Activated naive CD4-positive, alpha-beta T cell treated with anti-CD3 and anti-CD28 coated beads, Interleukin-2, amount 10 ng/mL, durations not matched to agents 7 days and 5 days (primary cell): ENCODE measurements around the gene CCR2.
"Not testable (repeated sequence)": the region's sequence is repeated elsewhere in the genome, so short reads cannot be mapped to it uniquely, and the experiment has no call there.

Experiments used
- CTCF ChIA-PET: fragments of 350-600 bp; sonication (Branson Sonifier 250); formaldehyde crosslinking; loops from one replicate; lab custom pipeline; 2021; ENCODE audit warnings: antibody characterized with exemption; lab: Charles Lee
- DNase-seq: peaks from one replicate; pipeline ENCODE4 v3.0.0-alpha.2; 2020
- H3K27ac Mint-ChIP-seq: one replicate; pipeline ENCODE4 v1.8.0; 2021; ENCODE audit warnings: mild to moderate bottlenecking, moderate library complexity, mixed read lengths
- H3K27me3 Mint-ChIP-seq: one replicate; pipeline ENCODE4 v1.8.0; 2021; ENCODE audit warnings: mild to moderate bottlenecking, mixed read lengths
- H3K36me3 Mint-ChIP-seq: one replicate; pipeline ENCODE4 v1.8.0; 2021; ENCODE audit warnings: mixed read lengths
- H3K4me1 Mint-ChIP-seq: one replicate; pipeline ENCODE4 v1.8.0; 2021; ENCODE audit warnings: mixed read lengths
- H3K4me3 Mint-ChIP-seq: one replicate; pipeline ENCODE4 v1.8.0; 2021; ENCODE audit warnings: mild to moderate bottlenecking, moderate library complexity, mixed read lengths
- H3K9me3 Mint-ChIP-seq: one replicate; pipeline ENCODE4 v1.8.0; 2021; ENCODE audit warnings: mixed read lengths

CCR2 gene

GRCh38 chr3:46393554-46394434 lies 39.9 kb downstream of the CCR2 start:
- Mint-ChIP-seq H3K36me3 (no peaks in the 10 kb centered on the region), H3K27ac (no peak overlapping the region), H3K9me3 (no peaks in the 10 kb centered on the region), H3K4me1 (peaks cover 11% of the 10 kb centered on the region), H3K27me3 (peaks cover 32% of the 10 kb centered on the region), H3K4me3 (no peak overlapping the region)
- peak; percentile 11 for DNase-seq
- CTCF ChIA-PET = no interaction called here

- H3K4me1 Mint-ChIP-seq = peaks cover 11% of the 10 kb centered on the region
- H3K9me3 Mint-ChIP-seq = no peaks in the 10 kb centered on the region
- H3K27me3 Mint-ChIP-seq = peaks cover 32% of the 10 kb centered on the region
- CTCF ChIA-PET = interaction anchor here (1.3 kb wide), 1 partner anchor 12 kb away, joined by 5 read pairs; the partner anchor contains the start of genes CCR5AS and CCRL2
- no peak overlapping the region for H3K4me3 Mint-ChIP-seq
- DNase-seq = peak; percentile 18
- no peaks in the 10 kb centered on the region for H3K36me3 Mint-ChIP-seq
- no peak overlapping the region for H3K27ac Mint-ChIP-seq
Measured at GRCh38 chr3:46395210-46395661, 41.3 kb downstream of the CCR2 start.

- Mint-ChIP-seq H3K4me1 (peaks cover 11% of the 10 kb centered on the region), H3K4me3 (no peak overlapping the region), H3K36me3 (no peaks in the 10 kb centered on the region), H3K27ac (no peak overlapping the region), H3K27me3 (peaks cover 32% of the 10 kb centered on the region), H3K9me3 (no peaks in the 10 kb centered on the region)
- no peak for DNase-seq
- CTCF ChIA-PET = interaction anchor here (1.3 kb wide), 1 partner anchor 11 kb away, joined by 5 read pairs; the partner anchor contains the start of genes CCR5AS and CCRL2
Measured at GRCh38 chr3:46395766-46396530, 42.0 kb downstream of the CCR2 start.

- Mint-ChIP-seq H3K4me1 (peaks cover 11% of the 10 kb centered on the region), H3K36me3 (no peaks in the 10 kb centered on the region), H3K4me3 (no peak overlapping the region), H3K27ac (no peak overlapping the region), H3K9me3 (no peaks in the 10 kb centered on the region), H3K27me3 (peaks cover 32% of the 10 kb centered on the region)
- no peak for DNase-seq
- CTCF ChIA-PET = no interaction called here
Measured at GRCh38 chr3:46397111-46397510, 43.2 kb downstream of the CCR2 start.

GRCh38 chr3:46398186-46398955 lies 44.5 kb downstream of the CCR2 start:
- Mint-ChIP-seq H3K27ac (no peak overlapping the region), H3K27me3 (peaks cover 26% of the 10 kb centered on the region), H3K36me3 (no peaks in the 10 kb centered on the region), H3K4me1 (peaks cover 11% of the 10 kb centered on the region), H3K9me3 (peaks cover 5% of the 10 kb centered on the region), H3K4me3 (no peak overlapping the region)
- DNase-seq = no peak
- CTCF ChIA-PET = interaction anchor here (0.7 kb wide), 1 partner anchor 319 kb away, joined by 3 read pairs; no protein-coding TSS in a partner anchor

GRCh38 chr3:46399098-46399497 lies 45.2 kb downstream of the CCR2 start:
- Mint-ChIP-seq H3K36me3 (no peaks in the 10 kb centered on the region), H3K27ac (no peak overlapping the region), H3K4me1 (peaks cover 11% of the 10 kb centered on the region), H3K4me3 (no peak overlapping the region), H3K27me3 (peaks cover 28% of the 10 kb centered on the region), H3K9me3 (peaks cover 5% of the 10 kb centered on the region)
- CTCF ChIA-PET = interaction anchor here (1.1 kb wide), 1 partner anchor 21 kb away, joined by 3 read pairs; no protein-coding TSS in a partner anchor
- DNase-seq = no peak

- Mint-ChIP-seq H3K4me3 (no peak overlapping the region), H3K36me3 (no peaks in the 10 kb centered on the region), H3K27ac (no peak overlapping the region), H3K9me3 (peaks cover 5% of the 10 kb centered on the region), H3K4me1 (peaks cover 11% of the 10 kb centered on the region), H3K27me3 (peaks cover 27% of the 10 kb centered on the region)
- CTCF ChIA-PET = interaction anchor here (0.6 to 1.1 kb wide), 3 partner anchors 21 to 186 kb away, joined by 3 read pairs; no protein-coding TSS in a partner anchor
- peak; percentile 14 for DNase-seq
Measured at GRCh38 chr3:46399557-46399956, 45.6 kb downstream of the CCR2 start.

- Mint-ChIP-seq H3K4me3 (no peak overlapping the region), H3K4me1 (peaks cover 11% of the 10 kb centered on the region), H3K27me3 (peaks cover 21% of the 10 kb centered on the region), H3K36me3 (no peaks in the 10 kb centered on the region), H3K9me3 (peaks cover 5% of the 10 kb centered on the region), H3K27ac (no peak overlapping the region)
- DNase-seq = peak; percentile 11
- CTCF ChIA-PET = interaction anchor here (0.6 to 1.1 kb wide), 3 partner anchors 22 to 187 kb away, joined by 3 read pairs; no protein-coding TSS in a partner anchor
Measured at GRCh38 chr3:46400000-46400734, 46.3 kb downstream of the CCR2 start.

GRCh38 chr3:46400846-46401245 lies 46.9 kb downstream of the CCR2 start:
- peaks cover 5% of the 10 kb centered on the region for H3K9me3 Mint-ChIP-seq
- H3K4me3 Mint-ChIP-seq = no peak overlapping the region
- peaks cover 21% of the 10 kb centered on the region for H3K27me3 Mint-ChIP-seq
- CTCF ChIA-PET = interaction anchor here (2.3 kb wide), 1 partner anchor 23 kb away, joined by 6 read pairs; no protein-coding TSS in a partner anchor
- no peaks in the 10 kb centered on the region for H3K36me3 Mint-ChIP-seq
- H3K27ac Mint-ChIP-seq = no peak overlapping the region
- peaks cover 18% of the 10 kb centered on the region for H3K4me1 Mint-ChIP-seq
- no peak for DNase-seq

- H3K4me1 Mint-ChIP-seq = peaks cover 17% of the 10 kb centered on the region
- CTCF ChIA-PET = interaction anchor here (2.3 kb wide), 1 partner anchor 24 kb away, joined by 6 read pairs; no protein-coding TSS in a partner anchor
- peaks cover 24% of the 10 kb centered on the region for H3K27me3 Mint-ChIP-seq
- no peak for DNase-seq
- H3K36me3 Mint-ChIP-seq = peaks cover under 1% of the 10 kb centered on the region
- H3K4me3 Mint-ChIP-seq = no peak overlapping the region
- no peak overlapping the region for H3K27ac Mint-ChIP-seq
- H3K9me3 Mint-ChIP-seq = peaks cover 5% of the 10 kb centered on the region
Measured at GRCh38 chr3:46401579-46401978, 47.7 kb downstream of the CCR2 start.

- H3K4me3 Mint-ChIP-seq, H3K9me3 Mint-ChIP-seq, H3K36me3 Mint-ChIP-seq, DNase-seq, H3K27ac Mint-ChIP-seq: not testable (repeated sequence)
- H3K27me3 Mint-ChIP-seq = peaks cover 23% of the 10 kb centered on the region
- H3K4me1 Mint-ChIP-seq = peaks cover 25% of the 10 kb centered on the region
- CTCF ChIA-PET = interaction anchor here (2.3 kb wide), 1 partner anchor 25 kb away, joined by 6 read pairs; no protein-coding TSS in a partner anchor
Measured at GRCh38 chr3:46402902-46403301, 49.0 kb downstream of the CCR2 start.

- H3K9me3 Mint-ChIP-seq = peaks cover 5% of the 10 kb centered on the region
- H3K27me3 Mint-ChIP-seq = peaks cover 23% of the 10 kb centered on the region
- no peak overlapping the region for H3K4me3 Mint-ChIP-seq
- H3K36me3 Mint-ChIP-seq = peaks cover 21% of the 10 kb centered on the region
- CTCF ChIA-PET = no interaction called here
- H3K27ac Mint-ChIP-seq = peak overlapping the region; percentile 46
- no peak for DNase-seq
- peaks cover 48% of the 10 kb centered on the region for H3K4me1 Mint-ChIP-seq
Measured at GRCh38 chr3:46405301-46406019, 51.5 kb downstream of the CCR2 start.
